Breast epithelium (tissue), 3 donors: ENCODE measurements around the gene OSBPL9.

Experiments
- CTCF ChIP-seq, 3 donors: fragments of 450-650 bp; IDR thresholded peaks; one replicate each; pipeline ENCODE4 v1.5.1; 2016 to 2017; ENCODE audit warnings: antibody characterized with exemption in 3 of 3, mild to moderate bottlenecking in 3 of 3, moderate library complexity in 3 of 3
- POLR2A ChIP-seq: fragments of 450-650 bp; IDR thresholded peaks from one replicate; pipeline ENCODE4 v1.6.1; 2016; ENCODE audit warnings: antibody characterized with exemption, mild to moderate bottlenecking, moderate library complexity
- POLR2AphosphoS5 ChIP-seq, 3 donors: sonication (generic); formaldehyde crosslinking; IDR thresholded peaks; one replicate each; pipeline ENCODE4 v1.6.1; 2017; ENCODE audit warnings: antibody characterized with exemption in 3 of 3

- TF ChIP-seq CTCF (IDR thresholded peaks at IDR 0.05) (no peak), POLR2AphosphoS5 (IDR thresholded peaks at IDR 0.05) (no peak), POLR2A (no peak)
These were observed 159.5 kb downstream of the OSBPL9 start for GRCh38 chr1:51776408-51776807.
